Loucy (cell line): ENCODE data around the gene DALRD3.

Experiments
- CTCF ChIP-seq: fragments of 200-600 bp; sonication (generic); conservative IDR thresholded peaks from 2 replicates; pipeline ENCODE4 v1.5.1; 2014; ENCODE audit warnings: mild to moderate bottlenecking, antibody characterized with exemption, low read length
- EZH2phosphoT487 ChIP-seq: fragments of 200-600 bp; IDR thresholded peaks from 2 replicates; pipeline ENCODE4 v1.6.1; 2018; ENCODE audit warnings: antibody characterized with exemption, mild to moderate bottlenecking, moderate library complexity, borderline replicate concordance

GRCh38 chr3:49004352-49005302 lies 13.8 kb downstream of the DALRD3 start:
- no peak for TF ChIP-seq CTCF
- no peak for TF ChIP-seq EZH2phosphoT487
